Nephron progenitor cell (in vitro differentiated cells): Measurements from ENCODE around the gene NRGN.

ENCODE experiments used
- DNase-seq: peaks from one replicate; pipeline ENCODE4 v3.0.0; 2021
- H3K27ac Mint-ChIP-seq: 2 replicates; pipeline ENCODE4 v1.8.0; 2021; ENCODE audit warnings: mild to moderate bottlenecking, moderate library complexity, mixed read lengths
- H3K27me3 Mint-ChIP-seq: 2 replicates; pipeline ENCODE4 v1.8.0; 2021; ENCODE audit warnings: mild to moderate bottlenecking, low read depth, mixed read lengths; ENCODE audit not compliant: poor library complexity
- H3K36me3 Mint-ChIP-seq: 2 replicates; pipeline ENCODE4 v1.8.0; 2021; ENCODE audit warnings: low read depth, mixed read lengths
- H3K4me1 Mint-ChIP-seq: 2 replicates; pipeline ENCODE4 v1.8.0; 2021; ENCODE audit warnings: mixed read lengths
- H3K4me3 Mint-ChIP-seq: 2 replicates; pipeline ENCODE4 v1.8.0; 2021; ENCODE audit warnings: mild to moderate bottlenecking, moderate library complexity, mixed read lengths
- H3K9me3 Mint-ChIP-seq: 2 replicates; pipeline ENCODE4 v1.8.0; 2021; ENCODE audit warnings: mild to moderate bottlenecking, moderate library complexity, mixed read lengths
- CTCF ChIP-seq: fragments of 200-600 bp; sonication (generic); IDR thresholded peaks from 2 replicates; pipeline ENCODE4 v1.5.0; 2021; ENCODE audit warnings: antibody characterized with exemption

NRGN gene

GRCh38 chr11:124724979-124725718 is 14.6 kb upstream of the NRGN start:
- TF ChIP-seq CTCF = no peak
- peaks cover 41% of the 10 kb centered on the region for H3K4me1 Mint-ChIP-seq
- H3K4me3 Mint-ChIP-seq = no peak overlapping the region
- H3K9me3 Mint-ChIP-seq = no peaks in the 10 kb centered on the region
- H3K27ac Mint-ChIP-seq = no peak overlapping the region
- no peak for DNase-seq
- no peaks in the 10 kb centered on the region for H3K36me3 Mint-ChIP-seq
- peaks cover 86% of the 10 kb centered on the region for H3K27me3 Mint-ChIP-seq

GRCh38 chr11:124725719-124726105 is 14.0 kb upstream of the NRGN start:
- no peak overlapping the region for H3K27ac Mint-ChIP-seq
- no peaks in the 10 kb centered on the region for H3K9me3 Mint-ChIP-seq
- peak overlapping the region; percentile 4 for H3K4me3 Mint-ChIP-seq
- H3K36me3 Mint-ChIP-seq = no peaks in the 10 kb centered on the region
- no peak for DNase-seq
- no peak for TF ChIP-seq CTCF
- H3K4me1 Mint-ChIP-seq = peaks cover 41% of the 10 kb centered on the region
- peaks cover 82% of the 10 kb centered on the region for H3K27me3 Mint-ChIP-seq

GRCh38 chr11:124727474-124727873 is 12.3 kb upstream of the NRGN start:
- TF ChIP-seq CTCF = no peak
- H3K4me1 Mint-ChIP-seq = peaks cover 26% of the 10 kb centered on the region
- H3K27me3 Mint-ChIP-seq = peaks cover 79% of the 10 kb centered on the region
- no peaks in the 10 kb centered on the region for H3K9me3 Mint-ChIP-seq
- H3K36me3 Mint-ChIP-seq = no peaks in the 10 kb centered on the region
- H3K27ac Mint-ChIP-seq = no peak overlapping the region
- H3K4me3 Mint-ChIP-seq = no peak overlapping the region
- DNase-seq = no peak

GRCh38 chr11:124728134-124728533 is 11.6 kb upstream of the NRGN start:
- TF ChIP-seq CTCF = no peak
- H3K27me3 Mint-ChIP-seq = peaks cover 78% of the 10 kb centered on the region
- H3K4me3 Mint-ChIP-seq = no peak overlapping the region
- H3K36me3 Mint-ChIP-seq = no peaks in the 10 kb centered on the region
- H3K4me1 Mint-ChIP-seq = peaks cover 21% of the 10 kb centered on the region
- no peaks in the 10 kb centered on the region for H3K9me3 Mint-ChIP-seq
- no peak for DNase-seq
- no peak overlapping the region for H3K27ac Mint-ChIP-seq

- no peak for TF ChIP-seq CTCF
- Mint-ChIP-seq H3K9me3 (no peaks in the 10 kb centered on the region), H3K36me3 (no peaks in the 10 kb centered on the region), H3K27ac (no peak overlapping the region), H3K4me1 (peaks cover 17% of the 10 kb centered on the region), H3K4me3 (no peak overlapping the region), H3K27me3 (peaks cover 75% of the 10 kb centered on the region)
- DNase-seq = no peak
Measured at GRCh38 chr11:124729571-124729970, 10.2 kb upstream of the NRGN start.

GRCh38 chr11:124732230-124732629 is 7.5 kb upstream of the NRGN start:
- Mint-ChIP-seq H3K27me3 (peaks cover 79% of the 10 kb centered on the region), H3K4me1 (no peaks in the 10 kb centered on the region), H3K27ac (no peak overlapping the region), H3K4me3 (no peak overlapping the region), H3K9me3 (no peaks in the 10 kb centered on the region), H3K36me3 (no peaks in the 10 kb centered on the region)
- no peak for TF ChIP-seq CTCF
- DNase-seq = no peak
